Loucy (cell line): ENCODE measurements around the gene FRAS1.

ENCODE experiments used
- H2AFZ ChIP-seq: fragments of 200-600 bp; sonication (generic); 2 replicates; pipeline ENCODE4 v1.6.0; 2016; ENCODE audit warnings: antibody characterized with exemption, mild to moderate bottlenecking, low read length, moderate library complexity
- H3F3A ChIP-seq: fragments of 200-600 bp; 2 replicates; pipeline ENCODE4 v1.6.0; 2016; ENCODE audit warnings: antibody characterized with exemption, low read depth, mild to moderate bottlenecking
- H3K27me3 ChIP-seq: fragments of 200-600 bp; sonication (generic); 2 replicates; pipeline ENCODE4 v1.6.1; 2014; ENCODE audit warnings: low read length, mild to moderate bottlenecking; ENCODE audit not compliant: insufficient read depth, poor library complexity, severe bottlenecking
- H3K36me3 ChIP-seq: fragments of 200-600 bp; sonication (generic); 2 replicates; pipeline ENCODE4 v1.6.1; 2016; ENCODE audit warnings: low read length; ENCODE audit not compliant: insufficient read depth
- H3K4me1 ChIP-seq: fragments of 200-600 bp; sonication (generic); 2 replicates; pipeline ENCODE4 v1.5.1; 2014; ENCODE audit warnings: low read length, mild to moderate bottlenecking; ENCODE audit not compliant: insufficient read depth, poor library complexity, severe bottlenecking
- H3K4me2 ChIP-seq: fragments of 200-600 bp; sonication (generic); 2 replicates; pipeline ENCODE4 v1.6.0; 2014; ENCODE audit warnings: antibody characterized with exemption, low read length, low read depth, mild to moderate bottlenecking; ENCODE audit not compliant: poor library complexity, severe bottlenecking
- H3K4me3 ChIP-seq: fragments of 200-600 bp; sonication (generic); 2 replicates; pipeline ENCODE4 v1.5.1; 2014; ENCODE audit warnings: low read length, mild to moderate bottlenecking, mixed read lengths; ENCODE audit not compliant: poor library complexity, severe bottlenecking
- H3K79me2 ChIP-seq: fragments of 200-600 bp; sonication (generic); 2 replicates; pipeline ENCODE4 v1.6.1; 2014; ENCODE audit warnings: low read length; ENCODE audit not compliant: insufficient read depth
- H3K9ac ChIP-seq: fragments of 200-600 bp; sonication (generic); 2 replicates; pipeline ENCODE4 v1.6.0; 2014; ENCODE audit warnings: mild to moderate bottlenecking, low read depth, low read length, moderate library complexity; ENCODE audit not compliant: poor library complexity, severe bottlenecking
- H3K9me2 ChIP-seq: fragments of 200-600 bp; sonication (generic); replicated peaks from 2 replicates; pipeline ENCODE4 v1.6.1; 2016; ENCODE audit warnings: low read depth, low read length, mixed read lengths
- H3K9me3 ChIP-seq: fragments of 200-600 bp; sonication (generic); 2 replicates; pipeline ENCODE4 v1.6.1; 2014; ENCODE audit warnings: mild to moderate bottlenecking, antibody characterized with exemption, low read length, low read depth; ENCODE audit not compliant: insufficient read depth
- H4K20me1 ChIP-seq: fragments of 200-600 bp; sonication (generic); 2 replicates; pipeline ENCODE4 v1.6.0; 2014; ENCODE audit warnings: antibody characterized with exemption, low read length, mild to moderate bottlenecking; ENCODE audit not compliant: insufficient read depth, poor library complexity, severe bottlenecking
- EZH2phosphoT487 ChIP-seq: fragments of 200-600 bp; IDR thresholded peaks from 2 replicates; pipeline ENCODE4 v1.6.1; 2018; ENCODE audit warnings: antibody characterized with exemption, mild to moderate bottlenecking, moderate library complexity, borderline replicate concordance
- TF ChIP-seq, protein P1 (sequence below): fragments of 200-600 bp; sonication (generic); conservative IDR thresholded peaks from 2 replicates; pipeline ENCODE4 v1.5.1; 2014; ENCODE audit warnings: mild to moderate bottlenecking, antibody characterized with exemption, low read length

Gene FRAS1

GRCh38 chr4:78560296-78560963, 503.3 kb downstream of the FRAS1 start:
- Histone ChIP-seq H3K79me2 (no peaks in the 10 kb centered on the region), H3F3A (no peaks in the 10 kb centered on the region), H3K27me3 (no peaks in the 10 kb centered on the region), H3K4me1 (peaks cover 20% of the 10 kb centered on the region), H3K9me3 (no peaks in the 10 kb centered on the region), H3K9ac (no peak overlapping the region), H3K4me2 (no peak overlapping the region), H2AFZ (no peak overlapping the region), H4K20me1 (no peaks in the 10 kb centered on the region), H3K9me2 (no peaks in the 10 kb centered on the region), H3K36me3 (no peaks in the 10 kb centered on the region), H3K4me3 (no peak overlapping the region)
- no peak for TF ChIP-seq EZH2phosphoT487
- TF ChIP-seq, protein P1, sequence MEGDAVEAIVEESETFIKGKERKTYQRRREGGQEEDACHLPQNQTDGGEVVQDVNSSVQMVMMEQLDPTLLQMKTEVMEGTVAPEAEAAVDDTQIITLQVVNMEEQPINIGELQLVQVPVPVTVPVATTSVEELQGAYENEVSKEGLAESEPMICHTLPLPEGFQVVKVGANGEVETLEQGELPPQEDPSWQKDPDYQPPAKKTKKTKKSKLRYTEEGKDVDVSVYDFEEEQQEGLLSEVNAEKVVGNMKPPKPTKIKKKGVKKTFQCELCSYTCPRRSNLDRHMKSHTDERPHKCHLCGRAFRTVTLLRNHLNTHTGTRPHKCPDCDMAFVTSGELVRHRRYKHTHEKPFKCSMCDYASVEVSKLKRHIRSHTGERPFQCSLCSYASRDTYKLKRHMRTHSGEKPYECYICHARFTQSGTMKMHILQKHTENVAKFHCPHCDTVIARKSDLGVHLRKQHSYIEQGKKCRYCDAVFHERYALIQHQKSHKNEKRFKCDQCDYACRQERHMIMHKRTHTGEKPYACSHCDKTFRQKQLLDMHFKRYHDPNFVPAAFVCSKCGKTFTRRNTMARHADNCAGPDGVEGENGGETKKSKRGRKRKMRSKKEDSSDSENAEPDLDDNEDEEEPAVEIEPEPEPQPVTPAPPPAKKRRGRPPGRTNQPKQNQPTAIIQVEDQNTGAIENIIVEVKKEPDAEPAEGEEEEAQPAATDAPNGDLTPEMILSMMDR: no peak

DNA sequence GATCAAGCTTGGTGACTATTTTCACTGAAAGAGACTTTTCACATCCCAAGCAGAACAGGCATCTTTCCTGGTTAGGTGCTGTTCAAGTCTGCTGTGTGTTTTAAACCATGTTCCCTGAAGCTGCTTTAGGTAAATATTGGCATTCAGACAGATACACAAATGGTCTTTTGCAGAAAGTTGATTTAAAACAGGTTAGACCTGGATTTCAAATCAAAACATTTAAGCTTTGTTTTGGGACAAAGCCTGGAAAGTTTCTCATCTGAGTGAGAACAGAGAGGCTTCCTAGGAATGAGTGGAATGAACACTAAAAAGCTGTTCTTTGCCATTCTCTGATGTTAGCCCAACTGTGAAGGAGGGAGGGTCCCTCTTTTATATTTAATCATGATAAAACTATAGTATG, 504.6 kb downstream of the FRAS1 start:
- peaks cover 20% of the 10 kb centered on the region for H3K4me1 ChIP-seq
- no peak overlapping the region for H3K4me2 ChIP-seq
- H3K9me3 ChIP-seq: no peaks in the 10 kb centered on the region
- no peaks in the 10 kb centered on the region for H3K27me3 ChIP-seq
- H3K9ac ChIP-seq: no peak overlapping the region
- no peaks in the 10 kb centered on the region for H3K36me3 ChIP-seq
- H3K79me2 ChIP-seq: no peaks in the 10 kb centered on the region
- H2AFZ ChIP-seq: no peak overlapping the region
- TF ChIP-seq EZH2phosphoT487: no peak
- TF ChIP-seq, protein P1: no peak
- no peaks in the 10 kb centered on the region for H4K20me1 ChIP-seq
- H3K9me2 ChIP-seq: no peaks in the 10 kb centered on the region
- no peak overlapping the region for H3K4me3 ChIP-seq
- no peaks in the 10 kb centered on the region for H3F3A ChIP-seq

DNA sequence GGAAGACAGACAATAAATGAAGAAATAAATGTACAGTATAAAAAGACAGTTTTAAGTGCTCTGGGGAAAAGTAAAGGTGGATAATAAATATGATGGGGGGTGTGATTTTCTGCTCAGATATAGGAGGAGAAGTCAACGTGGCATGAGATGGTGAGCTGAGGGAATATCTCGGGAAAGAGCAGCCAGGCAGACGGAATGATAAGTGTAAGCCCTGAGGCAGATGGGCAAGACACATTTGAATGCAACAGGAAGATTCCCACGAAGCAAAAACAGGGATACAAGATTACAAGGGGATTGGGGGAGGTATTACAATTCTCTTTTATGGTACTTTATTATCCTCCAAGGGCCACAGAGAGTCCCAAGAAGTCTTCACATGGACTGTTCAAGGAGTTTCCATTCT, 505.6 kb downstream of the FRAS1 start:
- H3K36me3 ChIP-seq: no peaks in the 10 kb centered on the region
- no peak overlapping the region for H2AFZ ChIP-seq
- H3K9ac ChIP-seq: no peak overlapping the region
- H4K20me1 ChIP-seq: no peaks in the 10 kb centered on the region
- H3K4me3 ChIP-seq: no peak overlapping the region
- H3F3A ChIP-seq: no peaks in the 10 kb centered on the region
- no peaks in the 10 kb centered on the region for H3K27me3 ChIP-seq
- H3K4me1 ChIP-seq: peaks cover 28% of the 10 kb centered on the region
- no peaks in the 10 kb centered on the region for H3K9me3 ChIP-seq
- H3K79me2 ChIP-seq: no peaks in the 10 kb centered on the region
- no peaks in the 10 kb centered on the region for H3K9me2 ChIP-seq
- H3K4me2 ChIP-seq: no peak overlapping the region
- TF ChIP-seq, protein P1: no peak
- no peak for TF ChIP-seq EZH2phosphoT487
